ENCODE measurements around the gene SFSWAP.

SFSWAP gene

GRCh38 chr12:131817241-131817640, 106.4 kb downstream of the SFSWAP start:
- DNase-seq (ENCODE audit: insufficient read length, low spot score): no peak
- FAIRE-seq: no peak
- TF ChIP-seq POLR2AphosphoS5 (IDR thresholded peaks at IDR 0.05; ENCODE audit: low read depth, low read length) (no peak), TAF1 (IDR thresholded peaks at IDR 0.05; ENCODE audit: low read depth, low read length) (no peak), POU2F2 (IDR thresholded peaks at IDR 0.05; ENCODE audit: low read depth, low read length) (no peak), PAX5 (IDR thresholded peaks at IDR 0.05; ENCODE audit: insufficient read depth, low read length, severe bottlenecking) (no peak), POLR2A (IDR thresholded peaks at IDR 0.05; ENCODE audit: low read depth, low read length) (no peak), SPI1 (IDR thresholded peaks at IDR 0.05; ENCODE audit: low read depth, low read length) (no peak)

DNA sequence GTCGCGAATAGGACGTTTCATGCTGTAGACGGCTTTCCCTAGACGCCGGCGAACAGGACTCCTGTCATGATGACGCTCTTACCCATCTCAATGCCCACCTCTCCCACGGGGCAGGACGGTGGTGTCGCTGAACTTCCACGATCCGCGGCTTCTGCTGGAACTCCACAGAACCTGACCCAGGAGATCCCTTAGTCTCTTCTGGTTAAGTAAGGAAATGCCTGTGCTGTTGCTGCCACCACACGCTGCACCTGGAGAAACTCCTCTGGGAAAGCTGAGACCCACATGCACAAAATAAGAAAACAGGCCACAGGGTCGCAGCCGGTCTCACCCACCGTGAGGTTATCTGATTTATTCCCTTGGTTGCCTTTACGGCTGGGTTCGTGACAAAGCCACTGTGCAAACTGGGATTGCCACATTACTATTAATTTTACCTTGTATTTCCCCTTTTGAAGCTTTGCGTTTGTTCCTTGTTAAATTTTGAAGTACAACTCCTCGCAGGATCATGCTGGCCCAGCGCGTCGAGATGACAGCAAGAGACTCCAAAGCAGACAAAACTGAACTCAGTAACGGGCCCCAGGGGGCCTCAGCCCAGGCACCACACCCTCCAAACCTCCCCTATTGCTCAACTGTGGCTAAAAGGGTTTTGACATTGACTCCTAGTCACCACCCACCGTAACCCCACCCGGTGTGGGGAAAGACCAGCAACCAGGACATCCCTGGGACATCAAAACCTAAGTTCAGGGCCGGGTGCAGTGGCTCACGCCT, 108.1 kb downstream of the SFSWAP start:
- no peak for DNase-seq (ENCODE audit: insufficient read length, low spot score)
- TF ChIP-seq POLR2A (IDR thresholded peaks at IDR 0.05; ENCODE audit: low read depth, low read length): no peak
- no peak for TF ChIP-seq SPI1 (IDR thresholded peaks at IDR 0.05; ENCODE audit: low read depth, low read length)
- no peak for TF ChIP-seq POU2F2 (IDR thresholded peaks at IDR 0.05; ENCODE audit: low read depth, low read length)
- TF ChIP-seq TAF1 (IDR thresholded peaks at IDR 0.05; ENCODE audit: low read depth, low read length): no peak
- TF ChIP-seq POLR2AphosphoS5 (IDR thresholded peaks at IDR 0.05; ENCODE audit: low read depth, low read length): no peak
- no peak for TF ChIP-seq PAX5 (IDR thresholded peaks at IDR 0.05; ENCODE audit: insufficient read depth, low read length, severe bottlenecking)
- FAIRE-seq: no peak

DNA sequence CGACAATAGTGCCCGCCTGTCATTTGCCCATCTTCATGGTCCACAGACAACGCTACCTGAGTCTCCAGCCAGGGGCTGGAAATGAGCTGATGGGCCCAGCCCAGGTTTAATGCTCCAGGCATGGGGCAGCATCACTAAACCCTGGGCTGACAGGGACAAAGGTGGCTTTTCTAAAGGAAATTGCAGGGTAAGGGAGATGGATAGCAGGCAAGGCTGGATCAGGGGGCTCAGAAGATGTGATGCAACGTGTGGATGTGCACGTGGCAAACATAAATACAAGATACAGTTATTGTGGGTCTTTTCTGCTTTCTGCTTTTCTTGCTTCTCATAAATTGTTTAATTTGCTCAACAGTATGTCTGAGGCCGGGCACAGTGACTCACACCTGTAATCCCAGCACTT, 113.6 kb downstream of the SFSWAP start:
- no peak for DNase-seq (ENCODE audit: insufficient read length, low spot score)
- FAIRE-seq: no peak
- TF ChIP-seq PAX5 (IDR thresholded peaks at IDR 0.05; ENCODE audit: insufficient read depth, low read length, severe bottlenecking) (no peak), TAF1 (IDR thresholded peaks at IDR 0.05; ENCODE audit: low read depth, low read length) (no peak), POLR2AphosphoS5 (IDR thresholded peaks at IDR 0.05; ENCODE audit: low read depth, low read length) (no peak), POLR2A (IDR thresholded peaks at IDR 0.05; ENCODE audit: low read depth, low read length) (no peak), SPI1 (IDR thresholded peaks at IDR 0.05; ENCODE audit: low read depth, low read length) (no peak), POU2F2 (IDR thresholded peaks at IDR 0.05; ENCODE audit: low read depth, low read length) (no peak)

DNA sequence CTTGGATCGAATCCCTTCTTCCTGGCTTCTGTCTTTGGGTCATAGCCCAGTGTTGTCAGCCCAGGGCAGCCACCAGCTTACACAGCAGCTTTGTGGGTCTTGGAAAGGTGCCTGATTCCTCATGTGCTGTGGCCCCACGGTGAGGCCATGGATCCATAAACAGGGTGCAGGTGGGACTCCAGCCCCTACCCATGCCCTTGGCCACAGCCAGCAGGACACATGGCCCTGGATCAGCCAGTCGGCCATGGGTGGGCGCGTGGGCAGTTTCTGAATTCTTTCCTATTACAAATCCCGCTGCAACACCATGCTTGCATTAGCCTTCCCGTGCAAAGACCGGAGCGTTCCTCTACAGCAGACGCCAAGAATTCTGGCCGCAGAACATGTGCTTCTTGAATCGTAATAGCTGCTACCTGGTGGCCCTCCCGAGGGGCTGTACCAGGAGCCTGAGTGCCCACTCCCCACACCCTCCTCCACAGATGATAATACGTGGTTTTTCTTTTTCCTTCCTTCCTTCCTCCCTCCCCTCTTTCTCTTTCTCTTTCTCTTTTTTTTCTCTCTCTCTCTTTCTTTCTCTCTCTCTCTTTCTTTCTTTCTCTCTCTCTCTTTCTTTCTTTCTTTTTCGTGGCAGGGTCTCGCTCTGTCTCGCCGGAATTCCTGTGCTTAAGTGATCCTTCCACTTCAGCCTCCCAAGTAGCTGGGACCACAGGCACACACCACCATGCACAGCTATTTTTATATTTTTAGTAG, 114.4 kb downstream of the SFSWAP start:
- TF ChIP-seq TAF1 (IDR thresholded peaks at IDR 0.05; ENCODE audit: low read depth, low read length): no peak
- no peak for TF ChIP-seq PAX5 (IDR thresholded peaks at IDR 0.05; ENCODE audit: insufficient read depth, low read length, severe bottlenecking)
- no peak for TF ChIP-seq SPI1 (IDR thresholded peaks at IDR 0.05; ENCODE audit: low read depth, low read length)
- DNase-seq (ENCODE audit: insufficient read length, low spot score) (no peak), FAIRE-seq (no peak)

DNA sequence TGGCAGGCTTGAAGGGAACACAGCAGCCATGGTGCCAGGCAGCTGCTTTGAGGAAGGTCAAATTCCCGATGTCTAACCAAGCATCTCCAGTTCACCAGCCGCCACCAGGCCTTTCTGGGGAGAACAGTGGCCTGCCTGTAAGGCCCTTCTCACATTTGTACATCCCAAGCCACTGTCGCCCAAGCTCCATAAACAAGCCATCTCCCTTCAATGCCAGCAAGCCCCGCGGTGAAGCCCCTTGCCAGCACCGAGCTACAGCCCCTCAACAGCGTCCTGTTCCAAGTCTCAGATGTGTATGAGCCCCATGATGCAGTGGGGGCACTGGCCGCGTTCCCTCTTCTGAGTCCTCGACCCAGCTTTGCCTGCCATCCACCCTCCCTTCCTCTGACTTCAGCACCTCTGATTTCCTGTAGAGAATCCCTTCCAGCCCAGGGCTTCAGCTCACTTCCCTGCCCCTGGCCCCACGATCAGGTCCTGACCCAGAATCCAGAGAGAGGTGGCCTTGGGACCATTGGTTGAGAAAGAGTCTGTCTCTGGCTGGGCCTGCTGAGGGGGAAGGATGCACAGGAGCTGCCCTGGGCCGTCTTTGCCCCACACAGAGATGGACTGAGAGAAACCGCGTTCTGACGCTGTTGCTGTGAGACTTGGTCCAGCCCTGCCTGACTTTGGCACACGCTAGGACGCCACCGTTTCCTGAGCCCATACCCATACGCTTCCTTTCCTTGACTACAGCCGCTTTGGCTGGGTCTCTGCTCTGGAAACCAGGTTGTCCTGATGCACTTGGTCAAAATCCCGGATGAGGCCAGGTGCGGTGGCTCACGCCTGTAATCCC, 115.4 kb downstream of the SFSWAP start:
- TF ChIP-seq PAX5 (IDR thresholded peaks at IDR 0.05; ENCODE audit: insufficient read depth, low read length, severe bottlenecking): no peak
- TF ChIP-seq POU2F2 (IDR thresholded peaks at IDR 0.05; ENCODE audit: low read depth, low read length): no peak
- no peak for TF ChIP-seq POLR2AphosphoS5 (IDR thresholded peaks at IDR 0.05; ENCODE audit: low read depth, low read length)
- no peak for FAIRE-seq

DNA sequence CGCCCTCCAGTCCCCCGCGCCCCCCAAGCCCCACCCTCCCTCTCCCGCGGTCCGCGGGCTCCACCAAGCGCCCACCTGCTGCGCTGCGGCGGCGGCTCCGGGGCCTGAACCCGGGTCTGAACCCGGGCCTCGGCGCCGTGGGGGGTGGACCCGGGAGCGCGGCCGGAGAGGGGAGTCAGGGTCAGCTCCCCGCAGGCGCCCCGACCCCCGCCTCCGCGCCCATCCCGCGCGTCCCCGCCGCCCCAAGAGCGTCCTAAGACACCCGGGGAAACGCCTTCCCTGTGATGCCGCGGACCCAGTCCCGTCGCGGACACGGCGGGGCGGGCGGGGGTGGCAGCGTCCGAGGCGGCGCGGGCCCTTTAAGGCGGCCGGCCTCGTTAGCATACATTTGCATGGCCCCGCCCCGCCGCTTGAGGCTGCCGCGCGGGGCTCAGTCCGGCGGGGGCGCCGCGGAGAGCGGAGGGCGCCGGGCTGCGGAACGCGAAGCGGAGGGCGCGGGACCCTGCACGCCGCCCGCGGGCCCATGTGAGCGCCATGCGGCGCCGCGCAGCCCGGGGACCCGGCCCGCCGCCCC, 117.2 kb downstream of the SFSWAP start, which contains the start of gene MMP17:
Gene MMP17, plus strand, starts transcription at position 433 of the 574 bp plus-strand sequence. Its CDS starts 102 bp downstream, at position 535.
- peak; percentile 68 for DNase-seq (ENCODE audit: insufficient read length, low spot score)
- TF ChIP-seq POU2F2 (IDR thresholded peaks at IDR 0.05; ENCODE audit: low read depth, low read length) (0 out of 2 replicates have a peak, but pooled peaks have one; percentile 61), POLR2AphosphoS5 (IDR thresholded peaks at IDR 0.05; ENCODE audit: low read depth, low read length) (no peak)
- peak; percentile 77 for FAIRE-seq

More for the DNA sequence above, 115.4 kb downstream of the SFSWAP start:
- DNase-seq (ENCODE audit: insufficient read length, low spot score): no peak

DNA sequence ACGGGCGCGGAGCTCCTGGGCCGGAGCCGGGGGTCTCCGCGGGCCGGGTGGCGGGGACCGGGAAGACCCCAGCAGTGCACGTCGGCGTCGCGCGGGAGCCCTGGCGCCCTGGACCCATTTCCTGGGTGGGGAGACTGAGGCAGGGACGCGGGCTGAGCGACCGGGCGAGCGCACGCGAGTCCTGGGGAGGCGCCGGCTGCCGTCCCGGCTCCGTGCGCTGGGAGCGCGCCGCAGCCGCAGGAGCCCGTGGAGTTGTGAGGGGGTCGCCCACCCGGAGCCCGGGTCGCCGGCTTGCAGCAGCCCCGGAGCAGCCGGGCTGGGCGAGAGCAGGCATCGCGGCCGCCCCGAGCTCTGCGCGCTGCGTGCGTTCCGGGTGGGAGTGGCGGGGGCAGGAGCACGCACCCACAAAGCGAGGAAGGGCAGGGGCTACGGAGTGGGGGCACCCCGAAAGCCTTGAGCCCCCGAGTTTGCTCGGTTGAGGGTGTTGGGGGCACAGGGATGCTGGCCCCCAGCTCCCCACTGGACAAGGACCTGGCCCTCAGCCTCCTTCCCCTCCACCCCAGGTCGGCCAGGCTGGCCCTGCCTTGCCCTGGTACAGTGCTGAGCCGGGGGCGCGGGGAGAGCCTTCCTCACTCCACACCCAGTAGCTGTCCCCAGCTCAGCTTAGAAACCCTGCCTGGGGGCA, 117.9 kb downstream of the SFSWAP start:
- no peak for DNase-seq (ENCODE audit: insufficient read length, low spot score)

DNA sequence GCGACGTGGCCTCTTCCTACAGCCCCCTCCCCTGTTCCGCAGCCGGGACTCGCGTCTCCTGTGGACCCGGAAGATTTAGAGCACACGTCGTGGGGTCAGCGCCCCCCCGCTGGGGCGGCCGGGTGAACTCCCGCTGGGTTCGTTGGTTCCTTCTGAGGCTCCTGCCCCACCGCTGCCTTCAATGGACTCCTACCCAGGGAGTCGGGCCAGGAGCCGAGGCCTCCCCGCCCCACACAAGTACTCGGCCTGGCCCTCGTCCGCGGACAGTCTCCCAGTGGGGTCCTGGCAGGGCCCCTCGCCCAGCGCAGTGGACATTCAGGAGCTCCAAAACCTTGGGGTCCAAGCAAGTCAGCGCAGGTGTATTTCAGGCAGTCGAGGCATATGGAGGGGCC, 118.5 kb downstream of the SFSWAP start:
- DNase-seq (ENCODE audit: insufficient read length, low spot score) (no peak), FAIRE-seq (no peak)
- TF ChIP-seq SPI1 (IDR thresholded peaks at IDR 0.05; ENCODE audit: low read depth, low read length) (no peak), PAX5 (IDR thresholded peaks at IDR 0.05; ENCODE audit: insufficient read depth, low read length, severe bottlenecking) (no peak), POLR2AphosphoS5 (IDR thresholded peaks at IDR 0.05; ENCODE audit: low read depth, low read length) (no peak), POU2F2 (IDR thresholded peaks at IDR 0.05; ENCODE audit: low read depth, low read length) (no peak), TAF1 (IDR thresholded peaks at IDR 0.05; ENCODE audit: low read depth, low read length) (no peak), POLR2A (IDR thresholded peaks at IDR 0.05; ENCODE audit: low read depth, low read length) (no peak)

More for the DNA sequence above, 117.9 kb downstream of the SFSWAP start:
- FAIRE-seq: peak; percentile 9
- TF ChIP-seq SPI1 (IDR thresholded peaks at IDR 0.05; ENCODE audit: low read depth, low read length) (no peak), POLR2A (IDR thresholded peaks at IDR 0.05; ENCODE audit: low read depth, low read length) (no peak), POU2F2 (IDR thresholded peaks at IDR 0.05; ENCODE audit: low read depth, low read length) (no peak)

Data from GM12891 (cell line).